ENCODE data around the gene FAM13C.

DNA sequence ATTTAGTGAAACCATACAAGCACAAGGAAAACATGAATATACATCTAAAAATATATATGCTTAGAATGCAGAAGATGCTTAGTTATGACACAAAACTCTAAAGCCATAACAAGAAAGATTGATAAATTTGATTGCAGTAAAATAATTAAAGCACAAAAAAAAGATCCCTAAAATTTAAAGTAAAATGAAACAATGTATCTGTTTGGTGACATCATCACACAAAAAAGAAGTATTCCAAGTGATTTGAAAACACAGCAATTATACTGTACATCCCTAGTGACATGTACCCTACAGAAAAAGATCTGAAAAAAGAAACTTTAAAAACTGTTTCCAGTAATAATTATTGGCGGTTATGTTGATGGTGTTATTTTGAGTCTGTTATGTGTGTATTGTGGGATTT is 148.2 kb downstream of the FAM13C start:
- TF ChIP-seq POLR2A (IDR thresholded peaks at IDR 0.05): no peak
- no peak for TF ChIP-seq CTCF (IDR thresholded peaks at IDR 0.05)
